Mammary epithelial cell (primary cell): ENCODE measurements around the gene DIAPH3.

Experiments
- CTCF ChIP-seq, 2 donors: IDR thresholded peaks in 1 of 2; conservative IDR thresholded peaks in 1 of 2; 2 replicates each; pipeline ENCODE4 v1.5.1; 2011 to 2012; ENCODE audit warnings: inconsistent platforms in 2 of 2, low read length in 2 of 2, mild to moderate bottlenecking in 2 of 2, control low read depth in 1 of 2, low read depth in 1 of 2; ENCODE audit not compliant: insufficient read depth in 1 of 2; ENCODE audit errors: extremely low read depth in 1 of 2
- EZH2 ChIP-seq: IDR thresholded peaks from 2 replicates; pipeline ENCODE4 v1.6.1; 2012; ENCODE audit warnings: low read length, inconsistent platforms, borderline replicate concordance

GRCh38 chr13:59931621-59932020, 232.1 kb downstream of the DIAPH3 start:
- TF ChIP-seq CTCF (conservative IDR thresholded peaks at IDR 0.05 in 1 of 2, IDR thresholded peaks at IDR 0.05 in 1 of 2; ENCODE audit: extremely low read depth in 1 of 2, insufficient read depth in 1 of 2, low read depth in 1 of 2, low read length in 2 of 2) (no peak), EZH2 (no peak)
